A549 (cell line): ENCODE results near the gene CCDC150.

ENCODE experiments used
- BHLHE40 ChIP-seq: IDR thresholded peaks from 2 replicates; pipeline ENCODE4 v1.6.1; 2012; ENCODE audit warnings: low read depth, low read length, inconsistent platforms
- CTCF ChIP-seq: fragments of >200 bp; sonication (Bioruptor Twin); formaldehyde crosslinking; IDR thresholded peaks from 3 replicates; pipeline ENCODE4 v1.5.1; 2016
- EHMT2 ChIP-seq: fragments of 200-600 bp; sonication (generic); IDR thresholded peaks from 2 replicates; pipeline ENCODE4 v1.6.1; 2016; ENCODE audit warnings: antibody characterized with exemption, low read depth, mild to moderate bottlenecking, moderate library complexity
- EP300 ChIP-seq, 2 experiments: fragments of >200 bp; sonication (Bioruptor Twin); formaldehyde crosslinking; IDR thresholded peaks; 2 replicates in 1 of 2; 3 replicates in 1 of 2; pipeline ENCODE4 v1.6.1; 2016 to 2017
- FOSL2 ChIP-seq, 2 experiments: fragments of 450-650 bp in 1 of 2; fragments of >200 bp in 1 of 2; sonication (Bioruptor Twin) in 1 of 2; formaldehyde crosslinking; IDR thresholded peaks; 2 replicates each; pipeline versions ENCODE4 v1.5.0 to v1.6.1; 2016 to 2020; ENCODE audit warnings: mild to moderate bottlenecking in 1 of 2, moderate library complexity in 1 of 2
- HES2 ChIP-seq: fragments of >200 bp; sonication (Bioruptor Twin); formaldehyde crosslinking; IDR thresholded peaks from 2 replicates; pipeline ENCODE4 v1.6.1; 2016
- PBX3 ChIP-seq: IDR thresholded peaks from 2 replicates; pipeline ENCODE4 v1.6.1; 2012
- POLR2A ChIP-seq: IDR thresholded peaks from 2 replicates; pipeline ENCODE4 v1.6.1; 2012; ENCODE audit warnings: mild to moderate bottlenecking, low read length
- POLR2AphosphoS2 ChIP-seq: conservative IDR thresholded peaks from 2 replicates; pipeline ENCODE4 v1.6.1; 2012; ENCODE audit warnings: low read length, improper control_type of control experiment, inconsistent platforms
- RNF2 ChIP-seq: fragments of 200-600 bp; sonication (generic); IDR thresholded peaks from 2 replicates; pipeline ENCODE4 v1.6.1; 2016; ENCODE audit warnings: low read depth, mild to moderate bottlenecking, antibody characterized with exemption, moderate library complexity, borderline replicate concordance

GRCh38 chr2:196592911-196593881 lies 46.3 kb upstream of the CCDC150 start, which contains the start of gene HECW2:
- no peak for TF ChIP-seq PBX3
- TF ChIP-seq BHLHE40, result no peak
- TF ChIP-seq CTCF, result no peak; the same call in 2 of the 3 replicates
- TF ChIP-seq RNF2, result no peak
- no peak for TF ChIP-seq POLR2AphosphoS2
- no peak for TF ChIP-seq EP300 (IDR thresholded peaks at IDR 0.05)
- no peak for TF ChIP-seq EHMT2
- TF ChIP-seq POLR2A, result peak; percentile 33
- TF ChIP-seq FOSL2 (IDR thresholded peaks at IDR 0.05), result no peak
- no peak for TF ChIP-seq FOSL2 (CRISPR knock-in tag; IDR thresholded peaks at IDR 0.05)
- no peak for TF ChIP-seq HES2
